HG03103 (cell line): Measurements from ENCODE around the gene ATAD3C.
"Not testable (repeated sequence)": the region's sequence is repeated elsewhere in the genome, so short reads cannot be mapped to it uniquely, and the experiment has no call there.

Source experiments
- ATAC-seq: cut with Tn5 transposase; IDR thresholded peaks from one replicate; pipeline ENCODE4 v1.9.1; 2021; ENCODE audit warnings: low read depth; ENCODE audit not compliant: unreplicated experiment

Gene ATAD3C, protein sequence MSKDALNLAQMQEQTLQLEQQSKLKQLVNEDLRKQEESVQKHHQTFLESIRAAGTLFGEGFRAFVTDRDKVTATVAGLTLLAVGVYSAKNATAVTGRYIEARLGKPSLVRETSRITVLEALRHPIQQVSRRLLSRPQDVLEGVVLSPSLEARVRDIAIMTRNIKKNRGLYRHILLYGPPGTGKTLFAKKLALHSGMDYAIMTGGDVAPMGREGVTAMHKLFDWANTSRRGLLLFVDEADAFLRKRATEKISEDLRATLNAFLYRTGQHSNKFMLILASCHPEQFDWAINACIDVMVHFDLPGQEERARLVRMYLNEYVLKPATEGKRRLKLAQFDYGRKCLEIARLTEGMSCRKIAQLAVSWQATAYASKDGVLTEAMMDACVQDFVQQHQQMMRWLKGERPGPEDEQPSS

DNA sequence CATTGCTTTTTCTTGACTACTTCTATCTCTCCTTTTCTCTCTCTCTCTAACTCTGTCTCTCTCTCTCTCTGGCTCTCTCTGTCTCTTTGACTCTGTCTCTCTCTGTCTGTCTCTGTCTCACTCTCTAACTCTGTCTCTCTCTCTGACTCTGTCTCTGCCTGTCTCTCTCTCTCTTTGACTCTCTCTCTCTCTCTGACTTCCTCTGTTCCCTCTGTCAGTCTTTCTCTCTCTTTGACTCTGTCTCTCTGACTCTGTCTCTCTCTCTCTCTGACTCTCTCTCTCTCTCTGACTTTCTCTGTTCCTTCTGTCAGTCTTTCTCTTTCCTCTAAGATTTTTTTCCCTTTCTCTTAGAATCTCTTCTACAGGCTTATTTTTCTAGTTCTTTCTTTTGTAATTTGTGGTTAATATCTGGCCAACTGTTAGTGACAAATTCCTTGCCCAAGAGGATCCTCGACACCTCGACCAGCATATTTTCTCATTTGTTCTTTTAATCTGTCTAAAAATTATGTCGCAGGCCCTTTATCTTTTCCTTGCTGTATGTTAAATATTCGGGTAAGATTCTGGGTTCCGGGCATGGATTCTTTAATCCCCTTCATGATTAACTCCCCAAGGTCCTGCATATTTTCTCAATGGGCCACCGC is at the start of gene ATAD3C:
TSS of gene ATAD3C (plus strand) at position 591 of the 641 bp plus-strand sequence. CDS start 995 bp downstream, outside the sequence.
- no peak for ATAC-seq

DNA sequence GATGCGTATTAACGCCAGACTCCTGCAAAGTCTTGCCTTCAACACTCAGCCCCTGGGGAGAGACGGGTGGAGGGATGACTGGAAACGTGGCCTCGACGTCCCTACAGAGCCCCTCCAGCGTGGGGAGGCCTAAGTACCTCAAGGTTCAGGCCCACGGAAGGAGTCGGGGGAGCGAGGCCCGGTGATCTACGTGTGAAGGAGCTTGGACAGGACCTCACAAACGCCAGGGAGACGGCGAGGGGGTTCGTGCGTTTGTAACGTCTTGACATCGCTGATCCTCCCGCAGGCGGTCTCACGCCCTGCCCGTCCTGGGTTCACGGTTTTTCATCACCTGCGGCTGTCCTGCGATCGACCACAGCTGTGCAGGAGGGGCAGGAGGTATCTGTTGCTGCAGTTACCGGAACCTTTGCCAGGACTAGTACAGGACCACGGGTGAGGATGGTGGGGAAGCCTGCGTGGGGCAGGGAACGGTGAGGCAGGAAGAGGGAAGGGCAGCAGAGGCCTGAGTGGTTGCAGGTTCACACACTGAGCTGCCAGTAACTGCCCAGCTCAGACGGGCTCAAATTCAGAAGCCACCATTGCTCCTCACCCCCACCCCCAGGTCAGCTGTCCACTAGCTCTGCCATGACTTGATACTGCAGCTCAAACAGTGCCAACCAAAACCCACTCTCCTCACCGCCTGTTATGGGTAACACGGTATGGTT is 49.5 kb upstream of the ATAD3C start:
- ATAC-seq: peak; percentile 7

DNA sequence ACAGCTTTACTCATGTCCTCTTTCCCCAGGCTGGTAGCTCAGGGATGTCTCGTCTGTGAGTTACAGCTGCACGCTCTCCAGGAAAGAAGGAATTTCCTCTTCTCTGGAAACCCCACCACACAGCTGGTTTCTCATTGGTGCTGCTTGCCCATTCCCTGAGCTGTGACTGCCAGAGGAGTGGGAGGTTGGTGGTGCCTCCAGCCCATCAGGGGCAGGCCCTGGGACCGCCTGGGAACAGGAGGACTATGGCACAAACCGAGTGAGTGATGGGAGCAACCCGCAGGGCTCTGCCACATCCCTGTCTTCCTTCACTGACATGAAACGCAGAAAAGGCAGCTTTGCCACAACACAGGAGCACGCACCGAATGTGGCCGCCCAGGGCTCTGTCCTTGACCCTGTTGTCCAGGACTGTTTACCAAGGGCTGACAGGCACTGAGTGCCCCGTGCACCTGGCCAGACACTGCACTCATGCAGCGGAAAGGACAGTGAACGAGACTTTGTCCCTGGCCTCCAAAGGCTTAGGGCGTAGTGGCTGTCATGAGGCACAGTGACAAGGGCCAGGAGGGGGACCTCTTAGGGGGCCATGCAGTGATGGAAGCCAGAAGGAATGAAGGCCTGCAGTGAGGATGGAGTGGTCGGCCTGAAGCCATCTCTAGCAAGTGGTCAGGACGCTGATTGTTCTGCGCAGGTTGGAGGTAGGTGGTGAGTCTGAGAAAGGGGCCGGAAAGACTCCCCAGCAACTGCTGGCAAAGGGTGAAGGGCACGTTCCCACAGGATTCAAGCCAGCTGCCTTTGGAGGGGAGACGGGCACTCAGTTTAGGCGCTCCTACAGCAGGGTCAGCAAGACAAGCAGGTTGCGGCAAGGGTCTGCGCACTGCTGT is 48.7 kb upstream of the ATAD3C start:
- no peak for ATAC-seq

- no peak for ATAC-seq
These were observed 48.0 kb upstream of the ATAD3C start for GRCh38 chr1:1401457-1402010.

- ATAC-seq: no peak
These were observed 47.2 kb upstream of the ATAD3C start for GRCh38 chr1:1402072-1402900.

DNA sequence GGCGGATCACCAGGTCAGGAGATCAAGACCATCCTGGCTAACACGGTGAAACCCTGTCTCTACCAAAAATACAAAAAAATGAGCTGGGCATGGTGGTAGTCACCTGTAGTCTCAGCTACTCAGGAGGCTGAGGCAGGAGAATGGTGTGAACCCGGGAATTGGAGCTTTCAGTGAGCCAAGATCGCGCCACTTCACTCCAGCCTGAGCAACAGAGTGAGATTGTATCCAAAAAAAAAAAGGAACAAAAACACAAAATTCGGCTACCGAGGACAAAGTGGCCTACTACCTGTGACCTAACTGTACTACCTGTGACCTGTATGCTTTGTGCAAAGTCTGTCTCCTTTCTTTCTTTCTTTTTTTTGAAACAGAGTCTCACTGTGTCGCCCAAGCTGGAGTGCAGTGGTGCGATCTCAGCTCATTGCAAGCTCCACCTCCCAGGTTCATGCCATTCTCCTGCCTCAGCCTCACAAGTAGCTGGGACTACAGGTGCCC is 46.5 kb upstream of the ATAD3C start:
- not testable (repeated sequence) for ATAC-seq

- ATAC-seq: no peak
These were observed 45.8 kb upstream of the ATAD3C start for GRCh38 chr1:1403653-1404052.

GRCh38 chr1:1406101-1406820 is 43.2 kb upstream of the ATAD3C start:
- no peak for ATAC-seq

DNA sequence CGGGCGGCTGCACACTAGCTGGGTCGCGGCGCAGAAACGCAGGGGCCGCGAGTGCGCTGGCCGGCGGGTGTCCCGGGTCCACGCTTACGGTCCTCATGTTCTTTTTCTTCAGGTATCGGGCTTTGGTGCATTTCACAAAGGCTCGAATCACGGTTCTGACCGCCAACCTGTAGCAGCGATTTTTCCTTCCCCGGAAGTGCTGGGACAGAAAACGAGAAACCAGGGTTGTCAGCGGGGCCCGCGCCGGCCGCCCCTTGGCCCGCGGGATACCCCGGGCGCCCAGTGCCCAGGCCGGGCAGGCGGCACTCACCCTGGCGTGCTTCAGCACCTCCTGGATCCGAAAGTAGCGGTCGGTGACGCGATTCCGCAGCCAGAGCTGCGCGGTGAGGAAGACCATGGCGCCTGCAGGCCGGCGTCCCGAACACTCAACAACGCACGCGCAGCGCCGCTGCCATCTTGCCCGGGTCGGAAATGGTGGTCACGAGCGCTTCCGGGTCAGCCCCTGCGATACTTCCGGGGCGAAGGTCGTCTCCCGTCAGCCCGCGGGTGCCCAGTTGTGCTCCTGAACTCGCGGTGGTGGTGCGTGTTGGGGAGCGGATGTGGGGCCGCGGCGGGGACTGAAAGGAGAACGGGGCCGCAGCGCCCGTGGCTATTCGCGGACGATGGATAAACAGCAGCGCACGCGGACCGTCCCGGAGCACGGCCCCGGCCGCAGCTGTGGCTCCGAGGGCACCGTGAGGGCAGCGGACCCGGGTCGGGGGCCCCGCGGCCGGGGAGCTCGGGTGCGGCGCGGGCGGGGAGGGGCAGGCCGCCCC is 42.5 kb upstream of the ATAD3C start, which contains the start of gene MRPL20:
TSS of gene MRPL20 (minus strand) at position 473 of the 815 bp plus-strand sequence. CDS start at position 397, 76 bp downstream.
- peak; percentile 83 for ATAC-seq

- ATAC-seq: peak; percentile 12
These were observed 41.7 kb upstream of the ATAD3C start for GRCh38 chr1:1407636-1408318.

- ATAC-seq: not testable (repeated sequence)
These were observed 39.3 kb upstream of the ATAD3C start for GRCh38 chr1:1410238-1410637.

GRCh38 chr1:1411626-1412025 is 37.9 kb upstream of the ATAD3C start:
- ATAC-seq: no peak

DNA sequence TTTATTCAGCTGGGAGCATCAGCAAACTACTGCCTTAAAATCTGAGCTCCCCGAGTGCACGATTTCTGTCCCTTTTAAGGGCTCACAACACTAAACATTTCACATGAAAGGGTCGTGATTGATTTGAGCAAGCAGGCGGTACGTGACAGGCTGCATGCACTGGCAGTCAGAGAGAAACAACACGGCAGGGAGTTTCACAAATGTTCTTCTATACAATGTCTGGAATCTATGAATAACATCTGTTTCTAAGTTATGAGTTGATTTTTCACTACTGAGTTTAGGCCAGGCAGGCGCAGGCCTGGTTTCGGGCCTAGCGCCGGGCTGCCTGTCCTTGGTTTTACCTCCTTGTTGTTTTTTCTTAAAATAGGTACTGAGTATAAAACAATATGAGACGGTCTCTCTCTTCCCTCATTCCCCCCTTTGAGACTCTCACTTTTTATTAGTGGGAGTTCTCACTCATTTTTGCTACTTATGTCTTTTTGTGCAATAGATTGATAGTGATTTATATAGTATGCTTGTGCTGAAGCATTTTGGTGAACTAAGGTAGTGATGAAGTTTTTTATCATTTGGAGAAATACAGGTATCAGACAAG is 37.1 kb upstream of the ATAD3C start:
- ATAC-seq: not testable (repeated sequence)

GRCh38 chr1:1415751-1416150 is 33.7 kb upstream of the ATAD3C start:
- no peak for ATAC-seq

DNA sequence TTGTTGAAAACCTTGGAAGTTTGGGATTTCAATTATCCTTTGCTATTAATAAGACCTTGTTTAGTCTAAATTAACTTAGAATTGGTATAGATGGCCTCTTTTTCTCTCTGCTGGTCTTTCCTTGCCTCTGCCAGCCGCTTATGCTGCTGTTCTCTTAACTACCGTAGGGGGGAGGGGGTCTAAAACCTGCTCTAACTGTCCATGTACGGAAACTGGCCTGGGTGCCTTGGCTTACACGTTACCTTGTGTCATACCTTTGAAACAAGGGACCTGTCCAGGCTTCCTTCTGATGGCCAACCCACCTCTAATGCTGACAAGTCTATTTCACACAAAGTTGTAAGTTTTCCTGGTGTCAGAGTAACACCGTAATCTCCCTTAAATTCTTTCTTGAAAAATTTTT is 32.1 kb upstream of the ATAD3C start:
- ATAC-seq: not testable (repeated sequence)

GRCh38 chr1:1417825-1418463 is 31.5 kb upstream of the ATAD3C start:
- ATAC-seq: not testable (repeated sequence)
